Fibroblast of lung (primary cell): ENCODE data around the gene TNNI3K.

Source experiments
- EZH2 ChIP-seq: IDR thresholded peaks from 2 replicates; pipeline ENCODE4 v1.5.1; 2012; ENCODE audit warnings: low read length, control low read depth, mild to moderate bottlenecking; ENCODE audit errors: missing control alignments
- TF ChIP-seq, protein P1 (sequence below), 2 donors: IDR thresholded peaks in 1 of 2; conservative IDR thresholded peaks in 1 of 2; 1 replicate in 1 of 2; 2 replicates in 1 of 2; pipeline ENCODE4 v1.5.1; 2011 to 2012; ENCODE audit warnings: low read length in 2 of 2, control low read depth in 1 of 2, inconsistent platforms in 1 of 2, low read depth in 1 of 2, mild to moderate bottlenecking in 1 of 2

- TF ChIP-seq, protein P1, sequence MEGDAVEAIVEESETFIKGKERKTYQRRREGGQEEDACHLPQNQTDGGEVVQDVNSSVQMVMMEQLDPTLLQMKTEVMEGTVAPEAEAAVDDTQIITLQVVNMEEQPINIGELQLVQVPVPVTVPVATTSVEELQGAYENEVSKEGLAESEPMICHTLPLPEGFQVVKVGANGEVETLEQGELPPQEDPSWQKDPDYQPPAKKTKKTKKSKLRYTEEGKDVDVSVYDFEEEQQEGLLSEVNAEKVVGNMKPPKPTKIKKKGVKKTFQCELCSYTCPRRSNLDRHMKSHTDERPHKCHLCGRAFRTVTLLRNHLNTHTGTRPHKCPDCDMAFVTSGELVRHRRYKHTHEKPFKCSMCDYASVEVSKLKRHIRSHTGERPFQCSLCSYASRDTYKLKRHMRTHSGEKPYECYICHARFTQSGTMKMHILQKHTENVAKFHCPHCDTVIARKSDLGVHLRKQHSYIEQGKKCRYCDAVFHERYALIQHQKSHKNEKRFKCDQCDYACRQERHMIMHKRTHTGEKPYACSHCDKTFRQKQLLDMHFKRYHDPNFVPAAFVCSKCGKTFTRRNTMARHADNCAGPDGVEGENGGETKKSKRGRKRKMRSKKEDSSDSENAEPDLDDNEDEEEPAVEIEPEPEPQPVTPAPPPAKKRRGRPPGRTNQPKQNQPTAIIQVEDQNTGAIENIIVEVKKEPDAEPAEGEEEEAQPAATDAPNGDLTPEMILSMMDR (conservative IDR thresholded peaks at IDR 0.05 in 1 of 2, IDR thresholded peaks at IDR 0.05 in 1 of 2; ENCODE audit: low read depth in 1 of 2, low read length in 2 of 2), result no peak
- TF ChIP-seq EZH2, result no peak
Observed at GRCh38 chr1:74530892-74531291, 295.7 kb downstream of the TNNI3K start.
